Endometrium (tissue), 2 donors: ENCODE measurements around the gene ENPP6.
"Not testable (repeated sequence)": the region's sequence is repeated elsewhere in the genome, so short reads cannot be mapped to it uniquely, and the experiment has no call there.

Experiments used
- FAIRE-seq: peaks from 2 replicates; lab custom pipeline; 2012; peaks lifted over from hg19 to GRCh38; lab: Jason Lieb, UNC
- donor health status: control.
- donor health status: control.

ENPP6 gene

DNA sequence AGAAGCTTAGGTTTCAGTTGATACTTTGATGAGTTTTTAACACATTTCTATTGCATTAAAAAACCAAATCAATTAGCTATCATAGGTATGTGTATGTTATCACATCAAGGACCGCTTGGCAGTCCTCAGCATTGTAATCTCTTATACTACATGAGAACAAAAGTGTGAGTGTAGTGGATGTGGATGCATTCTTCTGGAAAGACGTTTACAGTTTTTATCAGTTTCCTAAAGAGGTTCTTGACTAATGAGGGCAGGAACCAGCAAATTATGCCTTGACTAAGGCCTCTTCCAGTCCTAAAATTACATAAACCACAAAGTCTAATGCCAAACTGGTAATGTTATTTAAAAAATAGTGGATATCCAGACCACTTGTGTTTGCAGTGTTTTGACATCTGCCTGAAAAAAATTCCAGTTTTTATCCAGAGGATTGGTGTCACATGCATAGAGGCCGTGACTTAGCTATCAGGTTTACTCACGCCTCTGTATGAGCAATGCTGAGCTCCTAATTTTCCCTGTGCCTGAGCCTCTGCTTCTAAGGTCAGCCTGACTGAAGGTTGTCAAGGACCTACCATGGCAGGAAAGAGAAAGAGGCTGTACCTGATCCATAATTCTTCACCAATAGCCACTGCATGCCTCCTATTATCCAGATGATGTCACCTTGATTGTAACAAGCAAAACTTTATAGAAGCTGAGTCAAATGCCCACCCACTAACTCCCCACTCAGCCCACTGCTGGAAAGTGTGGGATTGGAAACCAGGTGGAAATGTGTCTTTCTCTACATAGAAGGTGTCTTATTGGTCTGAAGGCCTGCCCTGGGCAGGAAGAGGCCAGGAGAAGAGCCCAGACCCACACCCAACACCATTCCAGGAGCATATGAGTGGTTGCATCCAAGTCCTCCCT lies 68.7 kb downstream of the ENPP6 start:
- no peak for FAIRE-seq

DNA sequence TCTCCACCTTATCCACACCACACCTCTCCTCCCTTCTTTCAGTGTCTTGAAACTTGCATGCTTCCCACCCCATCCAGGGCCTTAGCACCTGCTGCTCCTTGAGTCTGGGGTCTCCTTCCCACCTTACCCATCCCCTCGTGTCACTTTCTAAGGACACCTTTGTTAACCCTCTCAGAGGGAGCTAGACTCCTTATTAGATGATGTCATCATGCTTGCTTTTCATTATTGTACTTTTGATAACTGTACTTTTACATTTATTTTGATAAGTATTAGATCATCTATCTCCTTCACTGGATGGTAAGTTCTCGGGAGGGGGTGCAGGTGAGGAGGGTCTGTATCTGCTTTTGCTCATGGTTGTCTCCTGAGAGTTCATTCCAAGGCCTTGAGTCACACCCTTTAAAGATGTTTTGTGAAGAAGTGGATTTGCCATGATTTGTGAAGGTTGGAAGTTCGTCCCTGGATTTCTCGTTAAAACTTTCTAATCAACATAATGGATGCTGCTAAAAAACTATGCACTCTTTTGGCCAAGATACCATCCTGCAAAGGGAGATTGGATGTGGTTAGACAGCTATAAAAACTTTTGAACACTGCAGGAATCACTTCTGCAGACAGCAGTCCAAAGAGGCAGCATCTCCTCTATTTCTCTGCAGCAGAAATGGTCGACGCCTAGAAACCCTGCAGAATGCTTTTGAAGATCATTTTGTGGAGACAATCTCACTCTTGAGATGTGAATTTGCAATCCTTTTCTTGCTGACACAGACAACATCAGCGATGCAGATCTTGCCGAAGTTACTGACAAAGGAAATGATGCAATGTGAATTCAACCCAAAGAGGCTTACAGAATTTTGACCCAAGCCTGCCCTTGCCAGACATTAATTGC lies 69.6 kb downstream of the ENPP6 start:
- FAIRE-seq, result no peak

DNA sequence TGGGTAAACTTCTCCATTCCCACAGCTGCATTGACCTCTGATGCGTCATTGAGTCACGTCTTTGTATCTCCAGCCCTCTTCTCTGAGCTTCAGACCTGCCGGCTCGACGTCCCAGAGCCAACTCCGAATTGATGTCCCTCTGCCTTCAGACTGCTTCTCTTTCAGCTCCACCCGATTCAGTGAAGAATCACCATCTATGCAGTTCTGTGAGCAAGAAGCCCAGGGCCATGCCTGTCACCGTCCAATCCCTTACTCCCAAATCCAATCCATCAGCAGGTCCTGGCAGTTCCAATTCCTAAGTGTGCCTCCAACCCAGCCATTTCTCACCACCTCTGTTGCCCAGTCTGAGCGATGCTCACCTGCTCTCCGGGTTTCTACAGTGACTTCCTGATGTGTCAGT lies 70.7 kb downstream of the ENPP6 start:
- no peak for FAIRE-seq

DNA sequence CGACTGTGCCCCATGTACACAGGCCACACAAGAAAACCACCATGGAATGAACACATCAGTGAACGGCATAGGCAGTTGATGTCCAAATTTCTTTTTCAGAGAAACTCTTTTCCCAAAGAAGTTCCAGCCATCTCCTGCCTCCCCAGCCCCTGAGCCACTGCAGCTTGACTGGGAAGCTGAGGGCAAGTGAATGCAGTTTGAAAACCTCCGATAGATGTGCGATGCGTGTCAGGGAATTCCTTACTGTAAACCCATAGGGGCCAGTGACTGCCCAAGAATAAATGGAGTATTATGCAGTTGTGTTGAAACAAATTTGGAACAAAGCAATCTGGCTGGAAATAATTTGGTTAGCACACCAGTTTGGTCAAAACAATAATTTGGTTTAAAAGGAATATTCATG lies 72.1 kb downstream of the ENPP6 start:
- no peak for FAIRE-seq

GRCh38 chr4:184143770-184144564 lies 73.7 kb downstream of the ENPP6 start:
- no peak for FAIRE-seq

GRCh38 chr4:184142121-184143000 lies 75.3 kb downstream of the ENPP6 start:
- FAIRE-seq, result no peak

DNA sequence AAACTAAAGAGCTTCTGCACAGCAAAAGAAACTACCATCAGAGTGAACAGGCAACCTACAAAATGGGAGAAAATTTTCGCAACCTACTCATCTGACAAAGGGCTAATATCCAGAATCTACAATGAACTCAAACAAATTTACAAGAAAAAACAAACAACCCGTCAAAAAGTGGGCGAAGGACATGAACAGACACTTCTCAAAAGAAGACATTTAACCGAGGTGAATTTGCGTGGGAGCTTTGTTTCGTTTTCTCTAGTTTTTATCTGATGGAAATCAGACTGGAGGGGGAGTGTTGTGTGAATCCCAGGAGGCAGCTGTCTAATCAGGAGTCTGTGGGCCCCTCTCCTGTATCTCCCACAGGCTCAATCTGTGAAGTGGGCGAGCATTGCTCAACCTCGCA lies 76.8 kb downstream of the ENPP6 start:
- FAIRE-seq, result not testable (repeated sequence)

DNA sequence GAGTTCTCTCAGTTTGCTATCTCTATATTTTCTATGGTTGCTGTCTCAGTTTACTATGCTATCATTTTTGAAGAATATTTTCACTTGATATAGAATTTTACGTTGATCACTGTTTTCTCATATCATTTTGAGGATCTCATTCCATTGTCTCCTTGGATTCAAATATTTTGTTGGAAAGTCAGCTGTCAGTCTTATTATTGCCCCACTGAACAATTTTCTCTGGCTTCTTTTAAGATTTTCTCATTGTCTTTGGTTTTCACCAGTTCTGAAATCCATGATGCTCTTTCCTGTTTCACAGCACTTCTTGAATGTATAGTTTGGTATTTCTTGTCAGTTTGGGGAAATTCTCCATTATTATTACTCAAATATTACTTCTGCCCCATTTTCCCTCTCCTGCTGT lies 81.1 kb downstream of the ENPP6 start:
- FAIRE-seq, result no peak

GRCh38 chr4:184126800-184127199 lies 90.9 kb downstream of the ENPP6 start:
- peak; percentile 21 for FAIRE-seq

GRCh38 chr4:184122631-184123408 lies 94.9 kb downstream of the ENPP6 start:
- no peak for FAIRE-seq

DNA sequence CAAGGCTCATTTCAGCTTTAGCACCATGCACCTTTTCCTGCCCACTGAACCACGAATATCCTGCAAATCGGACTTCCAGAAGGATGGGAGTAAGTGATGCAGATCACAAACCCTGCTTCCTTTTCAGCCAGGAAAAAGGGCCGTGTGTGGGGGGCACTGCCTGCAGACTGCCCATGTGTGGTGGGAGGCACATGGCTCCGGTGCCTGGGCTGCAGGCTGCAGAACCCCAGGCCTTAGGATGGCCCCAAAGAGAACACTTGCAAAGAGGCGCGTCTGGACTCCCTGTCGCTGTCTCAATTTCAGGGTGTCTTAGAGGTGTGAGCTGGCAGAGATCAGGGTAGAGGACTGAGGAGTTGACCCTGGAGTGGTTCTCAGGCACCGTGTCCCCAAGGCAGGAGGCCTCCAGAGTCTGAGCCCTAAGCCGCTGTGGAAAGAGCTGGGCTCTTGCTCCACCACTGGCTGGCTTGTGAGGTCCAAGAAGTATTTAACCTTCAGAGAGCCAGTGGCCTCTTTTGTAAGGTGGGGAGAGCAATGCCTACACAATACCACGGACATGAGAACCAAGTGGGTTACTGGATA lies 97.0 kb downstream of the ENPP6 start:
- no peak for FAIRE-seq

GRCh38 chr4:184117662-184118199 lies 99.9 kb downstream of the ENPP6 start:
- FAIRE-seq, result no peak

GRCh38 chr4:184115399-184115798 lies 102.3 kb downstream of the ENPP6 start:
- FAIRE-seq, result no peak

GRCh38 chr4:184114431-184114830 lies 103.2 kb downstream of the ENPP6 start:
- FAIRE-seq, result no peak

DNA sequence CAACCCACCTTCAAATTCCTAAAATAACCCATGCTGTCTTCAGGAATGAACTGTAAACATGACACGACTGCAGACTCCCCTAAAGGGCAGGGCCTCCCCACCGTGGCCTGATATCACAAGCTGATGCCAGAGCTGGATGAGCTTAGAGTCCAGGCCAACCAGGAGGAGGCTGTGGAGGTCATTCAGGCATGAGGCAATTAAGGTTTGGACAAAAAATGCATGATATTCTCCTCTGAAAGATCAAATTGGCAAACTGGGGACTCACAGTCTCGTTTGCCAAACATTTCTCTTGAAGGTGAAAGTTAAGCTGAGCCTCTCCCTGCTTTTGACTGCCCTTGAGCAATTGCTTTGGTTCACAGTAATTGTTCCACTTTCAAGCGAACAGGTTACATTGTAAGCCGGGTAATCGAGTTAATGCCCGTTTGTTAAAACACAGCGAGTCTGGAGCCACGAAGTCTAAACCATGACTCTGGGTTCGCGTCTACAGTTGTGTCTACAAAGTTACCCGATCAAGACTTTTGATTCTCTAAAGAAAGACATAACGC lies 105.6 kb downstream of the ENPP6 start:
- FAIRE-seq, result no peak

GRCh38 chr4:184111233-184111832 lies 106.3 kb downstream of the ENPP6 start:
- FAIRE-seq, result no peak

- no peak for FAIRE-seq
These were observed 107.0 kb downstream of the ENPP6 start for GRCh38 chr4:184110452-184111224.

- no peak for FAIRE-seq
These were observed 109.6 kb downstream of the ENPP6 start for GRCh38 chr4:184108006-184108501.
